RWPE2 (cell line): Measurements from ENCODE around the gene TNFAIP1.

Source experiments
- ATAC-seq: fragments of 200-7000 bp; cut with Tn5 transposase; 3 replicates; pipeline ENCODE4 v1.9.1; 2021; ENCODE audit warnings: low read depth
- DNase-seq: peaks from one replicate; pipeline ENCODE4 v3.0.0-alpha.2; 2020; ENCODE audit warnings: low spot score
- H3K27ac ChIP-seq: fragments of 450-650 bp; 2 replicates; pipeline ENCODE4 v1.5.1; 2017; ENCODE audit warnings: mild to moderate bottlenecking; ENCODE audit not compliant: poor library complexity, severe bottlenecking
- H3K27me3 ChIP-seq: fragments of 250-450 bp; sonication (Bioruptor Pico); 2 replicates; pipeline ENCODE4 v1.5.1; 2021; ENCODE audit warnings: mild to moderate bottlenecking, moderate library complexity; ENCODE audit not compliant: insufficient read depth, poor library complexity, severe bottlenecking
- H3K36me3 ChIP-seq: fragments of 250-450 bp; sonication (Bioruptor Pico); 2 replicates; pipeline ENCODE4 v1.5.1; 2020; ENCODE audit warnings: low read depth, mild to moderate bottlenecking, moderate library complexity
- H3K4me1 ChIP-seq: fragments of 250-450 bp; sonication (Bioruptor Pico); 2 replicates; pipeline ENCODE4 v1.5.1; 2021; ENCODE audit warnings: mild to moderate bottlenecking, moderate library complexity; ENCODE audit not compliant: insufficient read depth, poor library complexity, severe bottlenecking
- H3K4me3 ChIP-seq: fragments of 250-450 bp; sonication (Bioruptor Pico); 2 replicates; pipeline ENCODE4 v1.5.1; 2021; ENCODE audit warnings: mild to moderate bottlenecking, moderate library complexity; ENCODE audit not compliant: severe bottlenecking
- H3K9me3 ChIP-seq: fragments of 250-450 bp; sonication (Bioruptor Pico); 2 replicates; pipeline ENCODE4 v1.5.1; 2021; ENCODE audit warnings: mild to moderate bottlenecking, moderate library complexity; ENCODE audit not compliant: severe bottlenecking
- CTCF ChIP-seq: fragments of 450-650 bp; IDR thresholded peaks from one replicate; pipeline ENCODE4 v1.5.1; 2017; ENCODE audit warnings: mild to moderate bottlenecking, moderate library complexity; ENCODE audit not compliant: poor library complexity, severe bottlenecking

Gene TNFAIP1

GRCh38 chr17:28370035-28370743 is 34.6 kb downstream of the TNFAIP1 start, which contains the start of gene VTN:
VTN (minus strand) TSS chr17:28370307; CDS start chr17:28370203, 104 bp downstream.
- Histone ChIP-seq H3K27ac (peak within 1 kb of the TSS; percentile 31), H3K27me3 (no peaks in the 10 kb centered on the region), H3K4me3 (peak within 1 kb of the TSS; percentile 31), H3K4me1 (peaks cover 6% of the 10 kb centered on the region), H3K9me3 (no peaks in the 10 kb centered on the region), H3K36me3 (no peaks in the 10 kb centered on the region)
- no peak for DNase-seq
- ATAC-seq: no peak
- peak; percentile 8 for TF ChIP-seq CTCF

- DNase-seq (no peak), ATAC-seq (no peak)
- peak overlapping the region; percentile 31 for H3K27ac ChIP-seq
- no peaks in the 10 kb centered on the region for H3K27me3 ChIP-seq
- no peaks in the 10 kb centered on the region for H3K36me3 ChIP-seq
- TF ChIP-seq CTCF: no peak
- no peaks in the 10 kb centered on the region for H3K9me3 ChIP-seq
- H3K4me3 ChIP-seq: no peak overlapping the region
- H3K4me1 ChIP-seq: peaks cover 6% of the 10 kb centered on the region
Measured at GRCh38 chr17:28370744-28371103, 35.2 kb downstream of the TNFAIP1 start.

GRCh38 chr17:28371245-28372202 is 36.0 kb downstream of the TNFAIP1 start, which contains the start of gene SARM1:
SARM1 (plus strand) TSS chr17:28371694; CDS start chr17:28372033, 339 bp downstream.
- Histone ChIP-seq H3K4me3 (peak within 1 kb of the TSS; percentile 31), H3K27me3 (no peaks in the 10 kb centered on the region), H3K27ac (peak within 1 kb of the TSS; percentile 31), H3K36me3 (no peaks in the 10 kb centered on the region), H3K9me3 (no peaks in the 10 kb centered on the region), H3K4me1 (peaks cover 6% of the 10 kb centered on the region)
- ATAC-seq (peak; percentile 77), DNase-seq (peak; percentile 84)
- no peak for TF ChIP-seq CTCF

GRCh38 chr17:28372203-28372944 is 36.8 kb downstream of the TNFAIP1 start:
- DNase-seq (no peak), ATAC-seq (peak; percentile 11; the same call in 1 of the 3 replicates)
- H3K27me3 ChIP-seq: no peaks in the 10 kb centered on the region
- peak overlapping the region; percentile 31 for H3K4me3 ChIP-seq
- no peaks in the 10 kb centered on the region for H3K36me3 ChIP-seq
- peak overlapping the region; percentile 28 for H3K27ac ChIP-seq
- H3K9me3 ChIP-seq: no peaks in the 10 kb centered on the region
- peaks cover 6% of the 10 kb centered on the region for H3K4me1 ChIP-seq
- TF ChIP-seq CTCF: no peak
